GM13977 (cell line): ENCODE results near the gene MCM3.

Experiments used
- DNase-seq: peaks from one replicate; pipeline ENCODE4 v3.0.0; 2012; ENCODE audit warnings: low spot score
- in situ Hi-C: fragments of 300-500 bp; cut with MboI; formaldehyde crosslinking; loops from one replicate; pipeline ENCODE4 v1.12.0; 2022; ENCODE audit warnings: low sequenced_read_pairs, low pct_unique_long_range_greater_than_20kb, mixed read lengths, inconsistent platforms; ENCODE audit not compliant: unreplicated experiment
- TF ChIP-seq, protein P1 (sequence below): IDR thresholded peaks from 2 replicates; pipeline ENCODE4 v1.5.1; 2012; ENCODE audit warnings: mild to moderate bottlenecking, control low read depth; ENCODE audit not compliant: insufficient read depth; ENCODE audit errors: extremely low read depth, missing control alignments

The MCM3 gene

DNA sequence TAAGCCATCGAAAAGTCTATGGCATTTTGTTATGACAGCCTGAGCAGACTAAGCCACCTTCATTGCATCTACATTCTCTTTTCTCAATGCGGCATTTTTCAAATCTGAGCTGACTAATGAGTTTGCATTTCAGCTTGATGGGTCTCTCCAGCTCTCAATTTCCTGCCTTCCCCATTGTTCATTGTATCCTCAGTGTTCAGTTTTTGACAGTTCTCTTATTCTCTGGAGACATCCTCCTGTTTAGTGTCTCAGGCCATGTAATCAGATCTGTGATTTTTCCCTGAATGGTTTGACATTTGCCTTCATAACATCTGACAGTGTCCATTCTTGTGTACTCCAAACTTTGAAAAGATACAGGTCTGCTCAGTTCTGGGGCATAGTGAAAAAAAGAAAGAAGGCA lies 27.9 kb upstream of the MCM3 start:
- in situ Hi-C loops: no loop called here
- DNase-seq: no peak
- TF ChIP-seq, protein P1, sequence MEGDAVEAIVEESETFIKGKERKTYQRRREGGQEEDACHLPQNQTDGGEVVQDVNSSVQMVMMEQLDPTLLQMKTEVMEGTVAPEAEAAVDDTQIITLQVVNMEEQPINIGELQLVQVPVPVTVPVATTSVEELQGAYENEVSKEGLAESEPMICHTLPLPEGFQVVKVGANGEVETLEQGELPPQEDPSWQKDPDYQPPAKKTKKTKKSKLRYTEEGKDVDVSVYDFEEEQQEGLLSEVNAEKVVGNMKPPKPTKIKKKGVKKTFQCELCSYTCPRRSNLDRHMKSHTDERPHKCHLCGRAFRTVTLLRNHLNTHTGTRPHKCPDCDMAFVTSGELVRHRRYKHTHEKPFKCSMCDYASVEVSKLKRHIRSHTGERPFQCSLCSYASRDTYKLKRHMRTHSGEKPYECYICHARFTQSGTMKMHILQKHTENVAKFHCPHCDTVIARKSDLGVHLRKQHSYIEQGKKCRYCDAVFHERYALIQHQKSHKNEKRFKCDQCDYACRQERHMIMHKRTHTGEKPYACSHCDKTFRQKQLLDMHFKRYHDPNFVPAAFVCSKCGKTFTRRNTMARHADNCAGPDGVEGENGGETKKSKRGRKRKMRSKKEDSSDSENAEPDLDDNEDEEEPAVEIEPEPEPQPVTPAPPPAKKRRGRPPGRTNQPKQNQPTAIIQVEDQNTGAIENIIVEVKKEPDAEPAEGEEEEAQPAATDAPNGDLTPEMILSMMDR: no peak

DNA sequence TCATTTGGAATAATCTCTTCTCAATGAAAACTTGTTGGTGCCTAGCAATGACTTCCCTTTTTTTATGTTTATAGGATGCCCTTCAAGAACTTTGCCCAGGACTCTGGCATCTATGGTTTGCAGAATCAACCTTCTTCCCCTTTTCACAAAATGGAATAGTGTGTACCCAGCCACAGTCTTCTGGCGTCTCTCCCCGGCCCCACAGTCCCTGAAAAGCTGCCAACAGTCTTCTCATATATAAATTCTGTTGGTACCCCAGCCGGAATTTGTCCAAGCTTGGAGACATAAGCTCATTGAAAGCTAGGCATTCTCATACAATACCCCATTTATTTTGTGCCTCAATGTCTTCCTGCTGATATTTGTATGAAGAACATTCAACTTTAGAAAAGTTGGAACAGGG lies 26.4 kb upstream of the MCM3 start:
- DNase-seq: no peak
- in situ Hi-C loops: no loop called here
- TF ChIP-seq, protein P1: no peak

DNA sequence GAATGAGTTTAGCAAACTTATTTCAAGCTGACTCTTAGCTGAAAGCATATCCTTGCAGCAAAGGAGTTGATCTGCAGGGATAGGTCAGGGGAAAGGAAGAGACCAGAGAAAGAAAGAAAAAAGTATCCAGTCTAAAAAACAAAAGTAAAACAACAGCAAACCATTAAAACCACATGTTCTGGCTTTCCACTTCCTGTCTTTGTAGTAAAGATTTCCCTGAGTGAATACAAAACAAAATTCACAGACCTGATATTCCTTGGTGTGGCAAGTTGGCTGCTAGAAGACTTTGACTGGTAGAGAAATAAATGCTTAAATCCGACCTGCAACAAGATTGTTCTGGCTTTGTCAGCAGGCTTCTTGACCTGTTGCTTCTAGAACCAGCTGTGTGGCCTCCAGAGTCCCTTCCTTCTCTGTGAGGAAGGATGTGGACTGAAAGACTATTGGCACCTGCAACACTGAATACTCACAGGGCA lies 23.4 kb upstream of the MCM3 start:
- in situ Hi-C loops: no loop called here
- TF ChIP-seq, protein P1: no peak
- DNase-seq: no peak

DNA sequence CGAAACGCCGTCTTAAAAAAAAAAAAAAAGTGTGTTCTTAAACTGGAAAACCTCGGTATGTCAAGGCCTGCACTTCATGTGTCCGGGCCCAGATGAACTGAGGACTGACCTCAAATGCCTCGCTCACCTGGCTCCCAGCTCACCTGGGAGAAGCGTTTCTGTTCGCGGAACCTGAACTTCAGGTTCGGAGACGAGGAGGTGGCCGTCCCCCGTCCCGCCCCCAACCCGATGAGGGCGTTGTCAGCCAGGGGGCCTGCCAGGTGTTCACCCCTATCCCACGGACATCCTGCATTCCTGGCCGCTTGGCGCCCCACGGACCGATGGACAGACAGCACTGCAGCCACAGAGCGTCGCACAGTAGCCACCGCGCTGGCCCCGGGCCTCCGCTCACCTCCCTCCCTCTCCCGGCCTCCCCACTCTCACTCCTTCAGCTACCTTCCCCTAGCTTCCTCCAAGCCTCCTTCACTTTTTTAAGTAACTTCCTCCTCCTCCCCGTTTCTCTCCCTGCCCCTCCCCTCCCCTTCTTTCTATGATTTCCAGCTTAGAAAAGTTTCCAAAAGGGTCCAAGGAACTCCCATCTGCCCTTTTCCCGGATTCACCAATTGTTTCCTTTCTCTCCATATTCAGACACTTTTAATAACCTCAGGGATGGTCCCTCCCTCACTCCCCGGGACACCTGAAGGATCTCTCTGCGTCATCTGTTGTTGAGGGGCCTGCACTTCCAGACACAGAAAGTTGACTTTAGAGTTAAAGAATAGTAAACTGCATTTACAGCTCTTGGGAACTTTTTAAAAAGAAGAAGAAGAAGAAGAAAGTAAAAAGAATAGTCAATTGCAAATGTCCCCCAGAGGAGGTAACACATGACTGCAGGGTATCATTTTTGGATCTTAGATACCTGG lies 22.7 kb upstream of the MCM3 start:
- in situ Hi-C loops: no loop called here
- DNase-seq: no peak
- TF ChIP-seq, protein P1: no peak

DNA sequence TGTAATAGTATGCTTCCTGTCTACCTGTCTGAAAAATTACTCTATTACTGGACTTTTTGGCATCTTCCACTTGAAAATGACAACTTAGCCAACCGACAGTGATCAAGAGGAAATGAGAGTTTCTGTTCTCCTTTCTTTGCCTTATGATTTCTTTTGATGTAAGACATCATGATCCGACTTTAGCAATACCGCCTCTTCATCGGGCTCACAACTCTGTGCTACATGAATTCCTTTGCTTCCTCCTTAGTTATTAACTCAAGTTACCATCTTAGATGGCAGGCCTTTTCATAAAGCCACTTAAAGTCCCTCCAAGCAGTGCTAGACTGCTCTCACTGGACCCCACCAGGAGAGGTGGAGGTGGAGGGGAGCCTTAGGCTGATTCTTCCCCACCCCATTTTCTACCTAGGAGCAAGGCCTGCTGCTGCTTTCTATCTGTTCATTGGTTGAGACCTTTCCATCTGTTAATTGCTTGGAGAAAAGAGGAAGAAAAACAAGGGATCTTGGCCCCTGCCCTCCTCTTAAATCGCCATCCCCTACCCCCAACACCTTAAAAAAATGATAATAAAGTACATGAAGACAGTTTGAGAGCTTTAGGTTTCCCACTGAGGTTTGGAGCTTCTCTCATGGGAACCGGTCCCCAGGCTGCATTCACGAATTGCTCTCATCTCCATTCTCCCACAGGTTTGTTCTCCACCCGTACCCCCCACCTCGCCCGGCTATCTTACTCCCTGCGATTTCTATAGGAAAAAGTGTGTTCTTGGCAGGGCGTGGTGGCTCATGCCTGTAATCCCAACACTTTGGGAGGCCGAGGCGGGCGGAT lies 21.6 kb upstream of the MCM3 start:
- peak; percentile 72 for DNase-seq
- TF ChIP-seq, protein P1: no peak
- in situ Hi-C loops: no loop called here

DNA sequence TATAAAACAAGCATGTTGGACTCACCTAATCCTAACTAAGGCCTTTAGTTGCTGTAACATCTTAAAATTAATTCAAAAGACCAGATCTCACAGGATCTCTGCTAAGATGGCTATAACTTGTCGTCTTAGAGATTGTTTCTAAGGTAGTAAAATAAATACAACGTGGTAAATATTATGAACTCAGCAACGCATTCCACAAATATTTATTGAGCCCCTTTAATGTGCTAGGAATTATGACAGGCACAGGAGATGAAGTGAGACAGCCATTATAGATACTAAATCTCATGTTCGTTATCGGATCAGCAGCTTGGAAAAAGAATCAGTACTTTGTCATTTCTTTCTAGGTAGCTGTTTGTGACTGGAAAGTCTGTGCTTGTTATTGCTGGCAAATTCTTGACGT lies 20.9 kb upstream of the MCM3 start:
- TF ChIP-seq, protein P1: no peak
- in situ Hi-C loops: no loop called here
- no peak for DNase-seq
